ENCODE measurements around the gene FYCO1. TPM values are rescaled to one million over a fixed set of nuclear protein-coding genes. Genes with fewer than 3 reads are reported as not detected.

FYCO1 gene
- total and polyA plus RNA-seq, 10 of the 15 experiments (the other 5 are each of a cell fraction or from before 2014, with no cell fraction given) = 1.5 to 8.4 (median 6.5) TPM

DNA sequence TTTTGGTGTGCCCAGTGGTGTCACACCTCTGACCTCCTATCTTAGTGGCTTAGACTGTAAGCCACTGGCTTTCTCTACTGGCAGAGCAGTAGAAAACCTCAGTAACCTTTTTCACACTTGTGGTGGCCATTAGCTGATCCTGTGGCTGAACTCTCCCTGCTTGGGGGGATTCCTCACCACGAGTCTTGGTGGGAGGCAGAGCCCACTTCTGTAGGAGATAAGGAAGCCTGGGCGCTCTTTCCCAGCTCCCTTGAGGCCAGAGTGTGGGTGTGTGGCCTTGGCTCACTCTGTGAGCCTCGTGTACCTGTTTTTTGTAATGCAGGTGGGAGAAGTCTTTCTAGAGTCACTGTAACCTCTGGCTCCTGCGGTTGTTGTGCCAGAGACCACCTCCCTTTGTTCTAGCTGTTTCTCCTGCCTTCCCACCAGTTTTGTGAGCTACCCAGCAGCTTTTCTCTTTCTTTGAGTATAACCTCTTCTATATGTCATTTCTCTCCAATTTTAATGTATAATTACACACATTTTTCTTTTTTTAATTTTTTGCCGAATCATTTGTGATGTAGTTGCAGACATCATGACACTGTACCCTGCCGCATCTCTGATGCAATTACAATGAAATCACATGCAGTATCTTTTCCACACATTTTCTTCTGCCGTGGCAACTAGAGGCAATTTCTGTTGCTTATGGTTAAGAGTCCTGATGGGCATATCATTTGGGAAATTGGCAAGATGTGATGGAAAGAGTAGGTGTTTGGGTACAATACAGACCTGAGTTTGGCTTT, 17.9 kb upstream of the FYCO1 start:
- no peak for TF ChIP-seq RUNX3 (IDR thresholded peaks at IDR 0.05; ENCODE audit: low read length)
- TF ChIP-seq NR2F1 (conservative IDR thresholded peaks at IDR 0.05) = peak; percentile 45; the same call in 1 of the 2 replicates
- Histone ChIP-seq H3K27ac (ENCODE audit: control insufficient read depth, insufficient read depth) (no peak overlapping the region), H3K36me3 (ENCODE audit: control insufficient read depth in 2 of 2, insufficient read depth in 2 of 2, low read length in 1 of 2) (no peaks in the 10 kb centered on the region), H3K79me2 (ENCODE audit: control insufficient read depth, insufficient read depth, low read length) (no peaks in the 10 kb centered on the region), H2AFZ (ENCODE audit: control insufficient read depth, low read depth, low read length) (no peak overlapping the region), H3K9me3 (replicated peaks; ENCODE audit: control insufficient read depth, insufficient read depth, low read length) (no peaks in the 10 kb centered on the region), H3K27me3 (replicated peaks in 1 of 2; ENCODE audit: control insufficient read depth in 2 of 2, insufficient read depth in 2 of 2, low read length in 1 of 2) (no peaks in the 10 kb centered on the region), H3K4me2 (ENCODE audit: control insufficient read depth, insufficient read depth) (no peak overlapping the region), H4K20me1 (ENCODE audit: control insufficient read depth, insufficient read depth) (no peaks in the 10 kb centered on the region), H3K9ac (ENCODE audit: control insufficient read depth, insufficient read depth, low read length) (no peak overlapping the region), H3K4me1 (ENCODE audit: control insufficient read depth, insufficient read depth, low read length) (peaks cover 3% of the 10 kb centered on the region), H3K4me3 (no peak overlapping the region)
- ChIA-PET POLR2A (interaction anchor here (0.6 kb wide), 1 partner anchor 849 kb away, joined by 3 read pairs; no protein-coding TSS in a partner anchor), RAD21 (ENCODE audit: unreplicated experiment) (no interaction called here), SMC1A (ENCODE audit: uncharacterized antibody, unreplicated experiment) (no interaction called here), CTCF (interaction anchor here (0.7 kb wide), 2 partner anchors 65 to 74 kb away, joined by 3 to 4 read pairs; no protein-coding TSS in a partner anchor)
- in situ Hi-C loops (cut with MboI) = no loop called here
- ATAC-seq (0 out of 3 replicates have a peak, but pooled peaks have one; percentile 21), DNase-seq (ENCODE audit: low read depth, low spot score) (no peak), FAIRE-seq (no peak)
- intact Hi-C loops (cut with micrococcal nuclease; ENCODE audit: unreplicated experiment) = no loop called here
- WGBS (ENCODE audit: insufficient coverage, insufficient replicate concordance, low lambda C conversion rate, missing lambda C conversion rate) = 43% methylated on average over 7 of the region's 7 CpGs
- BruUV-seq (replicated peaks) = no TSS peak

DNA sequence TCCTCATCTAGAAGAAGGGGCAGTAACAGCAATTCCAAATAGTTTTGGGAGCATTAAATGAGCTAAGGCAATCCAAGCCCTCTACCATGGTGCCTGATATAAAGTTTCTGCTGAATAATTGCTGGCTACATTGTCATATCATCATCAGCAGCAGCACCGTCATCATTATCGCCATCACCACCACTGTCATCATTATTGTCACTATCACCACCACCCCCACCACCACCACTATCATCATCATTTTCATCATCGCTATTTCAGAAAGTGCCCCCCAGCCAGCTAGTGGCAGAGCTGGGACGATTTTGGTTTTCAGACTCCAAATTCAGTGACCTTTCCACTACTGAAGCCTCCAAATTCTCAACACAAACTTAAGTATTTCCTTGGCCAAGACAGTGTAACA, 16.6 kb upstream of the FYCO1 start:
- no peak for DNase-seq (ENCODE audit: low read depth, low spot score)
- no TSS peak for BruUV-seq (replicated peaks)
- H3K27ac ChIP-seq (ENCODE audit: control insufficient read depth, insufficient read depth) = no peak overlapping the region
- no peak overlapping the region for H3K4me2 ChIP-seq (ENCODE audit: control insufficient read depth, insufficient read depth)
- 66% methylated on average over 4 of the region's 4 CpGs for WGBS (ENCODE audit: insufficient coverage, insufficient replicate concordance, low lambda C conversion rate, missing lambda C conversion rate)
- in situ Hi-C loops (cut with MboI) = no loop called here
- POLR2A ChIA-PET = no interaction called here
- no peak for ATAC-seq
- no peaks in the 10 kb centered on the region for H3K27me3 ChIP-seq (replicated peaks in 1 of 2; ENCODE audit: control insufficient read depth in 2 of 2, insufficient read depth in 2 of 2, low read length in 1 of 2)
- RAD21 ChIA-PET (ENCODE audit: unreplicated experiment) = no interaction called here
- SMC1A ChIA-PET (ENCODE audit: uncharacterized antibody, unreplicated experiment) = interaction anchor here (1.1 to 1.3 kb wide), 2 partner anchors 51 to 65 kb away, joined by 3 read pairs; no protein-coding TSS in a partner anchor
- peaks cover 3% of the 10 kb centered on the region for H3K4me1 ChIP-seq (ENCODE audit: control insufficient read depth, insufficient read depth, low read length)
- CTCF ChIA-PET = no interaction called here
- no peaks in the 10 kb centered on the region for H3K36me3 ChIP-seq (ENCODE audit: control insufficient read depth in 2 of 2, insufficient read depth in 2 of 2, low read length in 1 of 2)
- FAIRE-seq = no peak
- no peaks in the 10 kb centered on the region for H3K79me2 ChIP-seq (ENCODE audit: control insufficient read depth, insufficient read depth, low read length)
- H4K20me1 ChIP-seq (ENCODE audit: control insufficient read depth, insufficient read depth) = no peaks in the 10 kb centered on the region
- H3K9me3 ChIP-seq (replicated peaks; ENCODE audit: control insufficient read depth, insufficient read depth, low read length) = no peaks in the 10 kb centered on the region
- intact Hi-C loops (cut with micrococcal nuclease; ENCODE audit: unreplicated experiment) = no loop called here
- H3K9ac ChIP-seq (ENCODE audit: control insufficient read depth, insufficient read depth, low read length) = no peak overlapping the region
- no peak overlapping the region for H3K4me3 ChIP-seq
- no peak overlapping the region for H2AFZ ChIP-seq (ENCODE audit: control insufficient read depth, low read depth, low read length)
- TF ChIP-seq, protein P1, sequence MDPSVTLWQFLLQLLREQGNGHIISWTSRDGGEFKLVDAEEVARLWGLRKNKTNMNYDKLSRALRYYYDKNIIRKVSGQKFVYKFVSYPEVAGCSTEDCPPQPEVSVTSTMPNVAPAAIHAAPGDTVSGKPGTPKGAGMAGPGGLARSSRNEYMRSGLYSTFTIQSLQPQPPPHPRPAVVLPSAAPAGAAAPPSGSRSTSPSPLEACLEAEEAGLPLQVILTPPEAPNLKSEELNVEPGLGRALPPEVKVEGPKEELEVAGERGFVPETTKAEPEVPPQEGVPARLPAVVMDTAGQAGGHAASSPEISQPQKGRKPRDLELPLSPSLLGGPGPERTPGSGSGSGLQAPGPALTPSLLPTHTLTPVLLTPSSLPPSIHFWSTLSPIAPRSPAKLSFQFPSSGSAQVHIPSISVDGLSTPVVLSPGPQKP (IDR thresholded peaks at IDR 0.05; ENCODE audit: low read depth, low read length) = no peak
- TF ChIP-seq, protein P2, sequence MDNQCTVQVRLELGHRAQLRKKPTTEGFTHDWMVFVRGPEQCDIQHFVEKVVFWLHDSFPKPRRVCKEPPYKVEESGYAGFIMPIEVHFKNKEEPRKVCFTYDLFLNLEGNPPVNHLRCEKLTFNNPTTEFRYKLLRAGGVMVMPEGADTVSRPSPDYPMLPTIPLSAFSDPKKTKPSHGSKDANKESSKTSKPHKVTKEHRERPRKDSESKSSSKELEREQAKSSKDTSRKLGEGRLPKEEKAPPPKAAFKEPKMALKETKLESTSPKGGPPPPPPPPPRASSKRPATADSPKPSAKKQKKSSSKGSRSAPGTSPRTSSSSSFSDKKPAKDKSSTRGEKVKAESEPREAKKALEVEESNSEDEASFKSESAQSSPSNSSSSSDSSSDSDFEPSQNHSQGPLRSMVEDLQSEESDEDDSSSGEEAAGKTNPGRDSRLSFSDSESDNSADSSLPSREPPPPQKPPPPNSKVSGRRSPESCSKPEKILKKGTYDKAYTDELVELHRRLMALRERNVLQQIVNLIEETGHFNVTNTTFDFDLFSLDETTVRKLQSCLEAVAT (IDR thresholded peaks at IDR 0.05) = no peak
- no peak for TF ChIP-seq TBL1XR1 (IDR thresholded peaks at IDR 0.05; ENCODE audit: low read depth, low read length)
- no peak for TF ChIP-seq CHD4 (IDR thresholded peaks at IDR 0.05)
- no peak for TF ChIP-seq FOXM1 (IDR thresholded peaks at IDR 0.05; ENCODE audit: low read depth, low read length)
- no peak for TF ChIP-seq TARDBP (IDR thresholded peaks at IDR 0.05; ENCODE audit: borderline replicate concordance)
- no peak for TF ChIP-seq KDM1A (IDR thresholded peaks at IDR 0.05; ENCODE audit: borderline replicate concordance)
- TF ChIP-seq CBX5 (IDR thresholded peaks at IDR 0.05; ENCODE audit: low read depth) = no peak
- TF ChIP-seq SMAD1 (IDR thresholded peaks at IDR 0.05; ENCODE audit: low read depth, partially characterized antibody) = no peak
- TF ChIP-seq, protein P3, sequence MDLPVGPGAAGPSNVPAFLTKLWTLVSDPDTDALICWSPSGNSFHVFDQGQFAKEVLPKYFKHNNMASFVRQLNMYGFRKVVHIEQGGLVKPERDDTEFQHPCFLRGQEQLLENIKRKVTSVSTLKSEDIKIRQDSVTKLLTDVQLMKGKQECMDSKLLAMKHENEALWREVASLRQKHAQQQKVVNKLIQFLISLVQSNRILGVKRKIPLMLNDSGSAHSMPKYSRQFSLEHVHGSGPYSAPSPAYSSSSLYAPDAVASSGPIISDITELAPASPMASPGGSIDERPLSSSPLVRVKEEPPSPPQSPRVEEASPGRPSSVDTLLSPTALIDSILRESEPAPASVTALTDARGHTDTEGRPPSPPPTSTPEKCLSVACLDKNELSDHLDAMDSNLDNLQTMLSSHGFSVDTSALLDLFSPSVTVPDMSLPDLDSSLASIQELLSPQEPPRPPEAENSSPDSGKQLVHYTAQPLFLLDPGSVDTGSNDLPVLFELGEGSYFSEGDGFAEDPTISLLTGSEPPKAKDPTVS (IDR thresholded peaks at IDR 0.05; ENCODE audit: low read depth, low read length) = no peak

All from GM12878 (cell line).